ENCODE measurements around the gene SNX30.

The SNX30 gene

DNA sequence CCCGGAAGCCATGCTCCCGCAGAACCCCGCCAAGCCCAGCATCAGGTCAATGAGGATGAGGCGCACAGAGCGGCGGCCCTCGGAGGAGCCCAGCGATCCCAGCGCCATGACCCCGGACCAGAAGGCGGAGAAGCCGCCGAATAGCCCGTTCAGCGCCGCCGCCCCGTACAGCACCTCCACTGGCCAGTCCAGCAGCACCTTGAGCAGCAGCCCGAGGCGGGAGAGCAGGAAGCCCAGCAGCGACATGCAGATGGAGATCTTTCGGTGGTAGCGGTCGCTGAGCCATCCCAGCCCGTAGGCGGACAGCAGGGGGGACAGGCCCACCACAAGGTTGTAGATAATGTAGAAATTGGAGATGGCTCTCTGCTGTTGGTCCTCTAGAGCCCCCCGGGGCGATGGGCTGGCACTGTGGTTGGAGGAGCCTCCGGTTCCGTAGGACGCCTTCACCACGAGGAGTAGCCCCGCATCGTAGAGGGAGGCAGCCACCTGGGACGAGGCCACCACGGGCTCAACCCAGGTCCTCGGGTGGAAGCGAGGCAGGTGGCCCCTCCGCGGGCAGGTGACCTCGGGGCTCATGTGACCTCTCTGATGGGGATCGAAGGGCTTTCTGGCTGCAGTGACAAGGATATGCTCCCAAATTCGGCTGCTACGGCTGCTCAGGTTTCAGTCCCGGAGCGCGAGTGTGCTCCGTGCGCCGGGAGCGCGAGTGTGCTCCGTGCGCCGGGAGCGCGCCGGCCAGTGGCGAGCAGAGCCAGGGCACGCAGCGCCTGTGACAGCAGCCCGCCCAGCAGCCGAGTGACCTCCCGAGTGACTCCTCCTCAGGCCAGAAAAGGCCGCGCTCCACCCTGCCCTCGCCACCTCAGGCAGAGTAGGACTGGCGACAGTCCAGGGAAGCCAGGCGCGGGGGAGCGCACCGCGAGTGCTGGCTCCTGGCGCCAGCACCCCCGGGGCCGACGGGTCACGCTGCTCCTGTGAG is 139.8 kb downstream of the SNX30 start, which contains the start of gene SLC46A2:
Gene SLC46A2 (minus strand): TSS at position 771 of the 976 bp plus-strand sequence. CDS start 195 bp downstream, at position 576.
- peak; percentile 62 to 78 (median 63) for DNase-seq

DNA sequence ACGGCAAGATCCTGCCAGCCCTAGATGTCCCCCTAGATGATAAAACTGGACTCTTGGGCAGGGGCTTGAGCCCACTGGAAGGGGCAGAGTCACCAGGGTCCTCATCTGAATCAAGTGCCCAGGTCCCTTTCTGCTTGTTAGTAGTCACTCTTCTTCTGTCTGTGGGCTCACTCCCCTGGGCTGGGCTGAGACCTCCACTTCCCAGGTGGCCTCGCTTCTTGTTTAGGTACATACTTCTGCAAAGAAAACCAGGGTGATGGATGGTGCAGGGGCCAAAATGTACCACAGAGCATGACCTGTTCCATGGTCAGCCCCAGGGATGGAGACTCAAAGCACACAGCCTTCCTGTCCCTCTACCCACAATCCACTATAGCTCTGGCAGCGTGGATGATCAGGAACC is 141.0 kb downstream of the SNX30 start:
- DNase-seq, result no peak

DNA sequence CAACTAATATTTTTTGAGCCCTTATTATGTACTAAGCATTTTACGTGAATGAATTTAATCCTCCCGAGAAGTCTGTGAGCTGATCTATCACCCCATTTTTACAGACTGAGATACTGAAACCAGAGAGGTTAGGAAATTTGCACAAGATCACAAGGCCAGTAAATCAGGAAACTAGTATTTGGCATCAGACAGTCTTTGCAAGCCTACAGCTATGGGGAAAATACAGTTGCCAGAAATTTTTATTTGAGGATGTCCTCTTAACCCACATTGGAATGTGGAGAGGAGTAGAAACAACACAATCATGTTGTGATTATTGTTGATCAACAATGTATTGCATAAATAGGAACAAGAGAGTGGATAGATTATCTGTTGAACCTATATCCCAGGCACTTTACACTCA is 142.4 kb downstream of the SNX30 start:
- peak; percentile 36 to 50 (median 39) for DNase-seq

DNA sequence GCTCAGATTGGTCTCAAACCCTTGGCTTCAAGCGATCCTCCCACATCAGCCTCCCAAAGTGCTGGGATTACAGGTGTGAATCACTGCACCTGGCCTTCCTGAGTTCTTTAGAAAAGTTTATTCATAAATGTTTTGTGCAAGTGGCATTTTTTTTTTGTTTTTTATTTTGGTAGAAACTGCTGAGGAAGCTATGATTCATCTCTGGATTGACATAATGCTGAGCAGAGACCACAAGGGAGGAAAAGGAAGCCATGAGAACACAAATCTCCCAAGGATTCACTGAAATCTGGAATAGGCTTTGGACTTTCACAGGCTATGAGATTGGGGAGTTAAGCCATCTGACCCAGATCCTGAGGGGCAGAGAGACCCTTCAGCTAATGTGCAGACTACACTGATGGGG is 143.5 kb downstream of the SNX30 start:
- DNase-seq, result peak; percentile 64 to 81 (median 80)

DNA sequence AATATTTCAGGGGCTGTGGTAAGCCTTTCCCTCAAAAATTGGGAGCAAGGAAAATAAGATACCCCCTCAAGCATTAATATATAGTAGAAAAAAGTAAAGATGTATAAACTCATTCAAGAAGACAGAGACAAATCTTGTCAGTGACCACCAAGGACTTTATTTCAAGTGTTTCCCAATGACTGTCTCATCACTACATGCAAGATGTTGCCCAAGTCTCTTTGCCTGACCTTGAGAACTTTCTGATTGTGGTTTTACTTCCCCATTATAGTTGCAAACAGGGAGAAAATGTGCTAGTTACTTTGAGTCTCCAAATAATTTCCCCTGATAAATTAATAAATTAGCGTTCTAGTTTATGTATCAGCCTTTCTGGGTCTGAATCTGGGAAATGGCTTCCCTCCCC is 144.1 kb downstream of the SNX30 start:
- peak; percentile 76 to 94 (median 92) for DNase-seq

DNA sequence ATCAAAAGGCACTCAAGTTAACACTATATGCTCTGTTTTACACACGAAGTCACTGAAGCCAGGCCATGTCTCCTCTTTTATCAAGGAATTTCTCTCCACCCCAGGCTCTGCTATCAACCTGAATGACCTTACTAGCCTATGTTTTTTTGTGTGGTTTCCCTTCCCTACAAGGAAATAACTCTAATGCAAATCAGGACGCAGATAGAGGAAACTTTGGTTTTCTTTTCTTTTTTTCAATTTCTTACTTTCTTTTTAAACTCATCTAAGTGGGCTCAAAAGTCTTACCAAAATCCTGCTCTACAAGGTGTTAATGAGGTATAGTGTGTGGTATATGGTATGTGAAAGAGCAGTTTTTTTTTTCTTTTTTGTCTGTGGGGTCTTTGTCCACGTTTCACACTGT is 145.6 kb downstream of the SNX30 start:
- peak; percentile 18 to 53 (median 38) for DNase-seq

DNA sequence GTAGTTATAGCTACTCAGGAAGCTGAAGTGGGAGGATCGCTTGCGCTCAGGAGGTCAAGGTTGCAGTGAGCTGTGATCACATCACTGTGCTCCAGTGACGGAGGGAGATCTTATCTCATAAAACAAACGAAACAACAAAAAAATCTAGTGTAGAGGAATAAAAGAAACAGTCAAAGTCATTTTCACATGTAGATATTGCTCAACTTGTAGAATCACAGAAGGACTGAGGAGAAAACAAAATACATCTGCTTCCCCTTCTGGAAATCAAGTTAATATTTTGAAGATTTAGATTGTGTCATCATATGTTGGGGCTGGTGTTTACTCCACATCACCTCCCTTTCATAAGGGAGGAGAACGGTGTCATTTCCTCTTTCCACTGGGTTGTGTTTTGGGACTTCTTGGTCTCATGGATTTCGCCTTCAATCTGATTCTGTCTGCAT is 148.3 kb downstream of the SNX30 start:
- peak; percentile 55 to 75 (median 58) for DNase-seq

DNA sequence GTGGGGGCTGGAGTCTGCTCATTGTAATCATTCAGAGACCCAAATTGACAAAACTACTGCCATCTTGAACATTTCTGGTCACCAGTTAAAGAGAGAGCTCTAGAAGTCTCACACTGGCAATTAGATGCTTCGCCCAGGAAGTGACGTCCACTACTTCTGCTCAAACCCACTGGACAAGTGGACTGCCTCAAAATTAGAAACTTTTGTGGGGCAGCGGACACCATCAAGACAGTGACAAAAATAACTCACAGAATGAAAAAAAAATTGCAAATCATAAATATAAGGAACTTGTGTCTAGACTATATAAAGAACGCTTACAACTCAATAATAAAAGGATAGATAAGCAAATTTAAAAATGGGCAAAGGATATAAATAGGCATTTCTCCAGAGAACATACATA is 149.9 kb downstream of the SNX30 start:
- DNase-seq, result no peak

DNA sequence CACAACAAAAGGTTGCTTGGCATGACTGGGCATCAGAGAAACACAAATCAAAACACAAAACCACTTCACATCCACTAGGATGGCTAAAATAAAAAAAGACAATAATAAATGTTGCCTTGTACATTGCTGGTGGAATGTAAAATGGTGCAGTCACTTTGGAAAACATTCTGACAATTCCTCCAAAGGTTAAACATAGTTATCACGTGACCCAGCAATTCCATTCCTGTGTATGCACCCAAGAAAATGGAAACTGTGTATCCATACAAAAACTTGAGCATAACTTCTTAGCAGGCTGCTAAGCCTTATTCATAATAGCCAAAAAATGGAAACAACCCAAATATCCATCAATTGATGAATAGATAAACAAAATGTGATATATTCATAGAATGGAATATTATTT is 150.3 kb downstream of the SNX30 start:
- no peak for DNase-seq

DNA sequence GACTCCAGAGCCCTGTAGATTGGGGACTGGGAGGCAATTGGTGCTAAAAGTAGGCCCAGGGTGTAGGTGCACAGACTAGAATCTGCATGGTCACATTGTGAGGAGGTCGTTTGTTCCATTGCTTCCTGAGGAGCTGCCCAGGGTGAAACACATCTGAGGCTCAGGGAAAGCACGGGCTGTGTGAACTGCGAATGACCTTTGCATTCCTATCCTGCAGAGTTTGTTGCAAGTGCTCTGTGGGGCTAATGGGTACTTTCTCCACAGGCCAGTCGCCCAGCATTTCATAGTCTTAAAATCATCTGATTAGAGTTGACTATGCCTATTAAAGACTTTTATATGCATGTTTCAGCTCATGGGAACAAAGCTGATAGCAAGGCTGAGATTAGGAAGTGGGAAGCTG is 154.5 kb downstream of the SNX30 start:
- no peak for DNase-seq

DNA sequence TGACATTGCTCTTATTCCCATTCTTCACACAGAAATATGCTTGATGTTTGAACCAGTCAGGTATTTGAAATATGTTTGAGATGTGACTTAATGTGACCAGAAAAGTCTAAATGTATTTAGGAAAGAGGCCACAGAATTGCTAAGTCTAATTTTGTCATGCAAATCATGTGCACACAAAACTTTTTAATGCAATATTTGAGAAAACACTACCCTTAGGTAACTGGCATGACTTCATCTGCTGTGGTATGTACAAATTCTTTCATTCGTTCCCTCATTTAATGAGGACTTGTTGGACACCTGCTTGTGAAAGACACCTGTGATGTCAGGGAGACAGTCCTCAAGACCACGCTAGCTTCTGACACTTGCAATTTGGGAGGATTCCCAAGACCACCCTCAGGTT is 161.2 kb downstream of the SNX30 start:
- DNase-seq, result no peak

DNA sequence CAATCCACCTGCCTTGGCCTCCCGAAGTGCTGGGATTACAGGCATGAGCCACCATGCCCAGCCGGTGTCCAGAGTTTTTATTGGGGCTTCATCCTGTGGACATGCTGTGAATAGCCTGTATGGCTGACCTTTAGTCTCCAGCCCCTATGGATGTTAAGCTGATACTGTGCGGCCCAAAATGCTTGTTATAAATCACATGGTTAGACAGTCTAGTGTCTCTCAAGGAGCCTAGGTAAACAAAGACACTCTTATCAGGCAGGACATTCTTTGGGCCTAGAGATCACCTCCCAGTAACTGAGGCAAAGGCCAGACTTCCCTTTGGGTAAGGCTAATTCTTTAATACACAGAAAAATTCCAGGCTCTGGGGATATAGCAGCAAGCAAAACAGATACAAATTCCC is 162.1 kb downstream of the SNX30 start:
- DNase-seq, result no peak

DNA sequence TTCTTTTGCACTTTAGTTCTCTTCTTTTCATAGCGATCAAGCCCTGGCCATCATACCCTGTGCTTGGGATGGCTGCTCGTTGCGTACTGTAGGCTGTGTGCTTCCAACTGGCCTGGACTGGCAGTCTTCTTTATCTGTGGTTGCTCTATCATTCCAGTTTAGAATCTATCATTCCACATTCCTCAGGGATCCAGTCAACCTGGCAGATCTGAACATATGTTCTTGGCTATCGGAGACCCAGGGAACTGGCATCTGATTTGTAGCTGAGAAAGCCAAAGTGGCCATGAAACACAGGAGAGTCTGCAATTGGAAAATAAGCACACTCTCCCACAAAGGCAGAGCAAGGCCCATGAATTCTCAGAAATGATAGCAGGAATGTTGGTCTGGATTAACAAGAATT is 162.8 kb downstream of the SNX30 start:
- DNase-seq, result no peak

DNA sequence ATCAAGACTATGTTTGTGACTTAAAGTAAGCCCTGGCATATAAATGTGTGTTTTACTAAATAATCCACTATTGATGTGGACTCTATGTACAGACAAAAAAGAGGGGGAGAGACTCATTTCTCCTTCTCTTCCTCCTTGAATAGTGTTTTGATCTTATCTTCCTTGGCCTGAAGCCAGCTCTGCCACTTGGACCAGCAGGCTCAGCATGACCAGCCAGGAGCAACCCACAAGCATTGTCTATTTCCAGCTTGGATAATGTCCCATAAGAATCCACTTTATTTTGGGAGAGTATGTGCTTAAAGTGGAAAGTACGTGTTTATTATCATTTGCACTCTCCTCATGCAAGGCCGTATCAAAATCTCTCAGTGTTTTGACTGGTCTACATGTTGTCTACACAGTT is 164.0 kb downstream of the SNX30 start:
- DNase-seq, result no peak

DNA sequence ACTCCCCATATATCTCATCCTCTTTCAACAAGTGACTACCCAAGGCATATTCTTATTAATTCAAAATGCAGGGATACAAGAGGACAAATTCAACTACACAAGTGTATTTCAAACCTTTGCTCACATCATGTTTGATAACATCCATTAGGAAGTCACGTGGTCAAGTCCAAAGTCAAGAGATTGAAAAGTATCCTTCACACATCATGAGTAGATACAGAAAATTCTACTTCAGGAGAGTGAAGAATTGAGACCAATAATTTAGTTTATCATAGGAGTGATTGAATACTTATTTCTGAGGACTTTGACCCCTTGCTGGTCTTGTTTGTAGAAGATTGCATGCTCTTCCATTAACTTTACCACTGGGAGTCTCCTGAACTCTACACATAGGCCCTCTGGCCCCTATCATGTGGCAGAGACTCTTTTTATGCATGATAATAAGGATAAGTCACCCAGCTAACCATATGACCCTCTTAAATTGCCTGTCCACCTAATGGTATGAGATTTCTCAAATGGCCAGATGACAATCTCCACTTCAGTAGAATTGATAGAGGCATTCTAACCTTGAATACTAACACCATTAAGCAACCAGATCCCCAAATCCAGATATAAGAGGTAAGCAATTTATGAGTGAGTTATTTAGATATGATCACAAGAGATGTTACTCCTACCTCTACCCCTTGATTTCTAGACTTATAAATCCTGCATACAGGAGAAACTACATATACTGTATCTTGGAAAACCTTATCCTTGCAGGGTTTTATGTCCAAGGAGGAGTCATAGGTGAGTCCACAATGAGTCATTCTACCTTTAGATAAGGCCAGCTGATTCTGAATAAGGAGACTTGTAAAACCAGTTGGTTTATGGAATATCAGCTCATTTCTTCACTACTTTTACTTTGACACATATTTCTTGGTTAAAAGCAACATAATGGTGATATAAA is 166.8 kb downstream of the SNX30 start:
- DNase-seq, result no peak

DNA sequence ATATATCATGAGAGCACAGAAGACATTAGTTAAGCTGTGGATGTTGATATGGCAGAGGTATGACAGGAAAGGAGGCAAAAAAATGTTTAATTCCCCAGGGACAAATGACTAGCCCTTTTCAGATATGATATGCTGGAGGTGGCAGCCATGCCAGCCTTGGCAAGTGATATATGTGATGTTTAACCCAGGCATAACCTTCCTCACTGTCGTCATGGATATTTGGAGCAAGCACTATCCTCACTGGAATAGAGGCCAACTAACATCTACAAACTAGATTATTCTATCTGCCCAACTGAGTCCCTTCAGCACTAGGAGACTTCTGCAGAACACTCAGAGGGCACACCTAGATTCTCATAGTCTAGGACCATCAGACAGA is 167.4 kb downstream of the SNX30 start:
- no peak for DNase-seq

DNA sequence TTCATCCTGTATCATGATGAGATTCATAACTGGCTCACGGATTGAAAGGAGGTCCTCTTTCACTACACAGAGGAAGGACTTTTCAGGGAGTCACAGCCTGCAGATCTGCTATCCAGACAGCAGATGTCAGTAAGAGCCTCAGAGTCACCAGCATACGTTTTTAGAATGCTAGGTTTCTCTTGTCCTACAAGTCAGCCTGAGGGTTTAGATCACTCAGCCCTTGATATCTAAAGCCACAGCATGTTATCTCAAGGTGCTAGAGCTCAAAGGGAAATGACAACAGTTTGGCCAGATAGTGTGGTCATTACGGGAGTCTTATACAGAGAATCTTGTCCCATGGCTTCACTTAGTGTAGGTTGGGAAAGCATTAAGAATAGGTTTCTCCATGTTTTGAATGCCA is 171.0 kb downstream of the SNX30 start:
- peak; percentile 62 to 74 (median 66) for DNase-seq

Measured in suppressor macrophage treated with lipopolysaccharide for 1 hour (primary cell).